WTC11 (cell line): ENCODE results near the gene SIGLEC11. TPM values are rescaled to one million over a fixed set of nuclear protein-coding genes. Genes with fewer than 3 reads are reported as not detected.

Experiments
- ATAC-seq: fragments of 200-7000 bp; cut with Tn5 transposase; 2 replicates; pipeline ENCODE4 v1.10.0; 2021; ENCODE audit warnings: mild to moderate bottlenecking, moderate library complexity
- CTCF ChIA-PET: fragments of 300-600 bp; sonication (Branson Sonifier 250); formaldehyde crosslinking; loops from one replicate; lab custom pipeline; 2021; ENCODE audit warnings: antibody characterized with exemption; lab: Charles Lee
- POLR2A ChIA-PET: fragments of 350-600 bp; sonication (Branson Sonifier 250); formaldehyde crosslinking; loops from one replicate; lab custom pipeline; 2021; ENCODE audit warnings: antibody characterized with exemption; lab: Charles Lee
- DNase-seq: peaks from one replicate; pipeline ENCODE4 v3.0.0; 2021; ENCODE audit warnings: low spot score
- H3K27ac Mint-ChIP-seq: 2 replicates; pipeline ENCODE4 v1.8.0; 2021; ENCODE audit warnings: mixed read lengths
- H3K27me3 Mint-ChIP-seq: 2 replicates; pipeline ENCODE4 v1.8.0; 2021; ENCODE audit warnings: low read depth, mild to moderate bottlenecking, moderate library complexity, mixed read lengths
- H3K36me3 Mint-ChIP-seq: 2 replicates; pipeline ENCODE4 v1.8.0; 2021; ENCODE audit warnings: mixed read lengths
- H3K4me1 Mint-ChIP-seq: 2 replicates; pipeline ENCODE4 v1.8.0; 2022; ENCODE audit warnings: mixed read lengths
- H3K4me3 Mint-ChIP-seq: 2 replicates; pipeline ENCODE4 v1.8.0; 2021; ENCODE audit warnings: mild to moderate bottlenecking, moderate library complexity, mixed read lengths
- H3K9me3 Mint-ChIP-seq: 2 replicates; pipeline ENCODE4 v1.8.0; 2021; ENCODE audit warnings: mixed read lengths
- ARID4B ChIP-seq: sonication (generic); formaldehyde crosslinking; IDR thresholded peaks from 2 replicates; pipeline ENCODE4 v1.8.0; 2023; ENCODE audit warnings: missing genetic modification reagents, mild to moderate bottlenecking, borderline replicate concordance
- CREM ChIP-seq: sonication (generic); formaldehyde crosslinking; IDR thresholded peaks from 2 replicates; pipeline ENCODE4 v1.8.1; 2022; ENCODE audit warnings: mild to moderate bottlenecking, missing genetic modification reagents, moderate library complexity
- GABPB1 ChIP-seq: sonication (generic); formaldehyde crosslinking; IDR thresholded peaks from 2 replicates; pipeline ENCODE4 v1.8.1; 2023; ENCODE audit warnings: mild to moderate bottlenecking, missing genetic modification reagents
- HMGA2 ChIP-seq: fragments of 250-450 bp; sonication (Bioruptor Pico); IDR thresholded peaks from 2 replicates; pipeline ENCODE4 v1.4.0; 2021; ENCODE audit warnings: mild to moderate bottlenecking, moderate library complexity
- HMGXB4 ChIP-seq: sonication (generic); formaldehyde crosslinking; IDR thresholded peaks from 2 replicates; pipeline ENCODE4 v1.8.1; 2023; ENCODE audit warnings: mild to moderate bottlenecking, moderate library complexity, missing genetic modification reagents
- PRDM15 ChIP-seq: sonication (generic); formaldehyde crosslinking; IDR thresholded peaks from 2 replicates; pipeline ENCODE4 v1.8.0; 2022; ENCODE audit warnings: missing genetic modification reagents
- PREB ChIP-seq: sonication (generic); formaldehyde crosslinking; IDR thresholded peaks from 2 replicates; pipeline ENCODE4 v1.8.1; 2022; ENCODE audit warnings: mild to moderate bottlenecking, missing genetic modification reagents, moderate library complexity, borderline replicate concordance
- RELA ChIP-seq: sonication (generic); formaldehyde crosslinking; IDR thresholded peaks from 2 replicates; pipeline ENCODE4 v1.8.1; 2022; ENCODE audit warnings: missing genetic modification reagents, mild to moderate bottlenecking, borderline replicate concordance
- SP1 ChIP-seq: sonication (generic); formaldehyde crosslinking; conservative IDR thresholded peaks from 2 replicates; pipeline ENCODE4 v1.8.1; 2022; ENCODE audit warnings: missing genetic modification reagents
- USF1 ChIP-seq: sonication (generic); formaldehyde crosslinking; IDR thresholded peaks from 2 replicates; pipeline ENCODE4 v1.8.0; 2022; ENCODE audit warnings: mild to moderate bottlenecking, missing genetic modification reagents
- ZBTB21 ChIP-seq: sonication (generic); formaldehyde crosslinking; IDR thresholded peaks from 2 replicates; pipeline ENCODE4 v1.8.1; 2023; ENCODE audit warnings: mild to moderate bottlenecking, missing genetic modification reagents, borderline replicate concordance
- total RNA-seq: library from RNA; stranded (reverse); gene quantifications from 3 replicates; pipeline ENCODE4 v1.2.3, GENCODE V29; 2021

SIGLEC11 gene
- total RNA-seq, 1 experiment from 2014 or later, result not detected

- peaks cover 50% of the 10 kb centered on the region for H3K4me1 Mint-ChIP-seq
- H3K27me3 Mint-ChIP-seq, result no peaks in the 10 kb centered on the region
- ATAC-seq (no peak), DNase-seq (no peak)
- H3K4me3 Mint-ChIP-seq, result no peak overlapping the region
- H3K36me3 Mint-ChIP-seq, result no peaks in the 10 kb centered on the region
- ChIA-PET POLR2A (interaction anchor here (0.8 kb wide), 1 partner anchor 47 kb away, joined by 4 read pairs; no protein-coding TSS in a partner anchor), CTCF (interaction anchor here (0.9 to 4.0 kb wide), 8 partner anchors 13 to 65 kb away, joined by 3 to 22 read pairs (median 5); no protein-coding TSS in a partner anchor)
- H3K9me3 Mint-ChIP-seq, result peaks cover 9% of the 10 kb centered on the region; the same call in 1 of the 2 replicates
- H3K27ac Mint-ChIP-seq, result no peak overlapping the region
- TF ChIP-seq USF1 (CRISPR knock-in tag), result no peak
- TF ChIP-seq HMGA2 (CRISPR knock-in tag), result no peak
- no peak for TF ChIP-seq PREB (CRISPR knock-in tag)
- TF ChIP-seq CREM (CRISPR knock-in tag), result no peak
- TF ChIP-seq, all 79 proteins: peak for 0
Observed at GRCh38 chr19:49954933-49955332, 6.0 kb downstream of the SIGLEC11 start.

GRCh38 chr19:49954092-49954829, 6.7 kb downstream of the SIGLEC11 start:
- no peaks in the 10 kb centered on the region for H3K27me3 Mint-ChIP-seq
- DNase-seq (no peak), ATAC-seq (no peak; the same call in 1 of the 2 replicates)
- TF ChIP-seq HMGXB4 (CRISPR knock-in tag) (no peak), GABPB1 (CRISPR knock-in tag) (peak; percentile 83), RELA (CRISPR knock-in tag) (no peak), PRDM15 (CRISPR knock-in tag) (no peak)
- ChIA-PET POLR2A (interaction anchor here (0.8 kb wide), 1 partner anchor 47 kb away, joined by 4 read pairs; no protein-coding TSS in a partner anchor), CTCF (interaction anchor here (0.9 to 4.0 kb wide), 9 partner anchors 13 to 194 kb away, joined by 3 to 22 read pairs (median 4); no protein-coding TSS in a partner anchor)
- no peak overlapping the region for H3K4me3 Mint-ChIP-seq
- peaks cover 9% of the 10 kb centered on the region; the same call in 1 of the 2 replicates for H3K9me3 Mint-ChIP-seq
- H3K27ac Mint-ChIP-seq, result no peak overlapping the region
- no peaks in the 10 kb centered on the region for H3K36me3 Mint-ChIP-seq
- peaks cover 50% of the 10 kb centered on the region for H3K4me1 Mint-ChIP-seq

GRCh38 chr19:49953416-49953815, 7.6 kb downstream of the SIGLEC11 start:
- Mint-ChIP-seq H3K36me3 (no peaks in the 10 kb centered on the region), H3K27me3 (no peaks in the 10 kb centered on the region), H3K9me3 (peaks cover 9% of the 10 kb centered on the region; the same call in 1 of the 2 replicates), H3K27ac (0 out of 2 replicates have a peak overlapping the region, but pooled peaks have one; percentile 30), H3K4me1 (peaks cover 50% of the 10 kb centered on the region), H3K4me3 (no peak overlapping the region)
- no peak for DNase-seq
- ATAC-seq, result no peak
- ChIA-PET CTCF (interaction anchor here (1.4 to 4.0 kb wide), 4 partner anchors 14 to 63 kb away, joined by 3 to 22 read pairs (median 6); no protein-coding TSS in a partner anchor), POLR2A (no interaction called here)
- no peak for TF ChIP-seq SP1 (CRISPR knock-in tag)
- no peak for TF ChIP-seq ZBTB21
- no peak for TF ChIP-seq ARID4B (CRISPR knock-in tag)
